Measurements from ENCODE around the gene ASB6. TPM values are rescaled to one million over a fixed set of nuclear protein-coding genes. Genes with fewer than 3 reads are reported as not detected.

Gene ASB6
- total RNA-seq, 1 experiment from 2014 or later: 21.0 TPM

- Histone ChIP-seq H3K23ac (ENCODE audit: insufficient read length, low read depth, low read length) (no peak overlapping the region), H3K27ac (ENCODE audit: insufficient read length, low read depth, low read length) (no peak overlapping the region), H3K4me2 (ENCODE audit: insufficient read depth, insufficient read length, low read length) (peak overlapping the region; percentile 59), H4K91ac (ENCODE audit: insufficient read length, low read depth, low read length) (no peak overlapping the region), H2BK20ac (ENCODE audit: low read depth, low read length, poor library complexity, severe bottlenecking) (no peak overlapping the region), H3K9ac (ENCODE audit: extremely low read depth, insufficient read length, low read length) (peak overlapping the region; percentile 76), H3K9me3 (ENCODE audit: control insufficient read depth, low read depth, low read length) (no peaks in the 10 kb centered on the region), H3K4me1 (ENCODE audit: insufficient read depth, low read length) (no peaks in the 10 kb centered on the region), H3K79me2 (ENCODE audit: insufficient read depth, low read length) (peaks cover 3% of the 10 kb centered on the region; the same call in 1 of the 2 replicates), H2AK5ac (ENCODE audit: insufficient read length, low read length) (no peak overlapping the region), H3K27me3 (ENCODE audit: insufficient read depth, low read length) (no peaks in the 10 kb centered on the region), H3K56ac (ENCODE audit: insufficient read length, low read depth, low read length) (no peak overlapping the region), H2BK15ac (ENCODE audit: low read depth, low read length) (no peak overlapping the region), H2AFZ (ENCODE audit: low read length) (no peak overlapping the region), H2BK5ac (ENCODE audit: insufficient read length, low read length) (no peak overlapping the region), H3K14ac (ENCODE audit: insufficient read depth, low read length) (no peak overlapping the region; the same call in 1 of the 2 replicates), H2BK120ac (ENCODE audit: low read depth, low read length, poor library complexity, severe bottlenecking) (no peak overlapping the region), H4K20me1 (ENCODE audit: control insufficient read depth, insufficient read depth, insufficient read length) (no peaks in the 10 kb centered on the region), H4K8ac (replicated peaks; ENCODE audit: insufficient read length, low read depth, low read length) (no peak overlapping the region), H3K79me1 (ENCODE audit: insufficient read depth, low read depth, low read length, poor library complexity, severe bottlenecking) (peaks cover 11% of the 10 kb centered on the region), H2BK12ac (ENCODE audit: insufficient read length, low read depth, low read length) (no peak overlapping the region), H3K23me2 (ENCODE audit: insufficient read length, low read depth, low read length, poor library complexity, severe bottlenecking) (peaks cover 12% of the 10 kb centered on the region), H3K4ac (ENCODE audit: low read depth, low read length) (no peak overlapping the region), H4K5ac (ENCODE audit: insufficient read length, low read depth, low read length) (no peak overlapping the region), H3T11ph (ENCODE audit: low read length) (no peak overlapping the region), H3K18ac (ENCODE audit: insufficient read length, low read depth, low read length) (no peak overlapping the region)
- peaks cover 2% of the 10 kb centered on the region for H3K27me3 Mint-ChIP-seq (ENCODE audit: low read depth)
- H3K27ac Mint-ChIP-seq: peak overlapping the region in 2 of 3 experiments; percentile 55 to 61; a peak in 1 of 7 replicates
- H3K36me3 Mint-ChIP-seq (ENCODE audit: insufficient read depth in 1 of 3, low read depth in 3 of 3): peaks cover 6 to 20% (median 17%) of the 10 kb centered on the region in 3 experiments
- DNase-seq: no peak
- H3K9me3 Mint-ChIP-seq: no peaks in the 10 kb centered on the region; a peak in 1 of 5 replicates
- no peak for TF ChIP-seq CTCF (conservative IDR thresholded peaks at IDR 0.05)
- peak overlapping the region; percentile 80 to 85 for H3K4me3 Mint-ChIP-seq
- no CpG with 5 or more reads among the region's 44 CpGs for WGBS (ENCODE audit: extremely low coverage, insufficient read length, low lambda C conversion rate)
- peaks cover 7 to 17% of the 10 kb centered on the region in 2 experiments for H3K4me1 Mint-ChIP-seq
Measured at GRCh38 chr9:129640871-129641749, 841 bp downstream of the ASB6 start.

All from H9 (cell line).